ENCODE results near the gene UBAP1. TPM values are rescaled to one million over a fixed set of nuclear protein-coding genes. Genes with fewer than 3 reads are reported as not detected.
"Not testable (repeated sequence)": the region's sequence is repeated elsewhere in the genome, so short reads cannot be mapped to it uniquely, and the experiment has no call there.

UBAP1 gene
- total RNA-seq, 4 donors from 2014 or later, result 35.8 to 63.4 (median 55.1) TPM

DNA sequence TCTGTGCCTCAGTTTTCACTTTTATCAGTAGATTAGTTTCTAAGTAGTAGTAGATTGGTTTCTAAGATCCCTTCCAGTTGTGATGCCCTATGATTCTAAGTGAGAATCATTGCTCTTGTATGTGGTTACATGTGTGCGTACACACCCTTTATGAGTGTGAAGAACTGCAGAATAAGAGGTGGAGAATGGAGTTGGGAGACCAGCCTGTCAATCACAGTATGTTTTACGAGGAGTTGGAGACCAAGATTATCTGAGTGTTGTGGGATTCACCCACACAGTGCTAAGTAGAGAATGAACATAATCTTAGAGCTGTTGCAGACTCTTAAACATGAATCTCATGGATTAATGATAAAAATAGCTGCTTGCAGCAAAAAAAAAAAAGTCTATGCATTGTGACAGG is 112.6 kb downstream of the UBAP1 start:
- Histone ChIP-seq H3K9me3 (no peaks in the 10 kb centered on the region), H3K27me3 (no peaks in the 10 kb centered on the region), H3K36me3 (no peaks in the 10 kb centered on the region), H3K4me1 (no peaks in the 10 kb centered on the region), H3K27ac (no peak overlapping the region), H3K4me3 (no peak overlapping the region)
- WGBS, 2 donors, result 92% methylated on average over 2 of the region's 2 CpGs
- TF ChIP-seq POLR2A (IDR thresholded peaks at IDR 0.05), result no peak
- TF ChIP-seq, protein P1, sequence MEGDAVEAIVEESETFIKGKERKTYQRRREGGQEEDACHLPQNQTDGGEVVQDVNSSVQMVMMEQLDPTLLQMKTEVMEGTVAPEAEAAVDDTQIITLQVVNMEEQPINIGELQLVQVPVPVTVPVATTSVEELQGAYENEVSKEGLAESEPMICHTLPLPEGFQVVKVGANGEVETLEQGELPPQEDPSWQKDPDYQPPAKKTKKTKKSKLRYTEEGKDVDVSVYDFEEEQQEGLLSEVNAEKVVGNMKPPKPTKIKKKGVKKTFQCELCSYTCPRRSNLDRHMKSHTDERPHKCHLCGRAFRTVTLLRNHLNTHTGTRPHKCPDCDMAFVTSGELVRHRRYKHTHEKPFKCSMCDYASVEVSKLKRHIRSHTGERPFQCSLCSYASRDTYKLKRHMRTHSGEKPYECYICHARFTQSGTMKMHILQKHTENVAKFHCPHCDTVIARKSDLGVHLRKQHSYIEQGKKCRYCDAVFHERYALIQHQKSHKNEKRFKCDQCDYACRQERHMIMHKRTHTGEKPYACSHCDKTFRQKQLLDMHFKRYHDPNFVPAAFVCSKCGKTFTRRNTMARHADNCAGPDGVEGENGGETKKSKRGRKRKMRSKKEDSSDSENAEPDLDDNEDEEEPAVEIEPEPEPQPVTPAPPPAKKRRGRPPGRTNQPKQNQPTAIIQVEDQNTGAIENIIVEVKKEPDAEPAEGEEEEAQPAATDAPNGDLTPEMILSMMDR (IDR thresholded peaks at IDR 0.05), result no peak
- no peak for DNase-seq
- intact Hi-C loops (cut with DNase I), result no loop called here

DNA sequence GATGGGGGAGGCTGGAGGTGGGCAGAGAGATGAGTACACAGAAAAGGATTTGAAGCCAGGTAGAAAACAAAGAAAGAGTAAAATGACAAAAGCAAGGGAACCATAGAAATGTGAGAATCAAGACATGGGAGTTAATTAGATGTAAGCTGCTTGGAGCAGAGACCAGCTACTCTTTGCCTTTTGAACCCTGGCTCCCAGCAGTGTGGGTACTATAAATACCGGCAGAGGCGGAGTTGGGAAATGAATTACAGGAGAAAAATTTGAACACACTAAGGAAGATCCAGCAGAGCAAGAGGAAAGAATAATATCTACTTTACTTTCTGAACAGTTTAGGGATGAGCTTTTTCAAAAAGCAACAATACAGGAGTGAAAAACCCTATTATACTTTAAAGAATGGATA is 113.7 kb downstream of the UBAP1 start:
- Histone ChIP-seq H3K4me1 (no peaks in the 10 kb centered on the region), H3K27me3 (no peaks in the 10 kb centered on the region), H3K36me3 (no peaks in the 10 kb centered on the region), H3K9me3 (no peaks in the 10 kb centered on the region), H3K27ac (no peak overlapping the region), H3K4me3 (no peak overlapping the region)
- 42 to 76% methylated on average over 2 of the region's 2 CpGs for WGBS, 2 donors
- DNase-seq, result no peak
- intact Hi-C loops (cut with DNase I), result no loop called here
- TF ChIP-seq POLR2A (IDR thresholded peaks at IDR 0.05), result no peak
- TF ChIP-seq, protein P1 (IDR thresholded peaks at IDR 0.05), result no peak

GRCh38 chr9:34301064-34301463 is 122.2 kb downstream of the UBAP1 start:
- H3K27ac ChIP-seq; H3K4me3 ChIP-seq; H3K4me1 ChIP-seq; H3K9me3 ChIP-seq; H3K27me3 ChIP-seq; DNase-seq; H3K36me3 ChIP-seq; intact Hi-C loops (cut with DNase I): not testable (repeated sequence)
- 86 to 91% methylated on average over 7 of the region's 7 CpGs for WGBS, 2 donors

Small RNA genes within 50 kb of the gene (small RNA-seq; reads per million reads assigned to genes)
- 0 reads per million in 4 donors for gene AL353662.3
- 0 to 0.41 (median 0.33) reads per million in 4 donors for gene RNA5SP282
- 0 to 0.14 (median 0.04) reads per million in 4 donors for gene RNU2-50P

Other genes starting within 250 kb of the UBAP1 start
- gene UBAP2, start 130.2 kb upstream of the UBAP1 start, total RNA-seq, result 10 to 100 TPM; 14.5 to 27.8 (median 20.5) TPM
- 10 to 100 TPM; 26.5 to 40.9 (median 33.5) TPM for gene DCAF12, start 52.3 kb upstream of the UBAP1 start, total RNA-seq
- 1 to 10 TPM; 1.5 to 2.9 (median 1.6) TPM for gene KIF24, start 150.2 kb downstream of the UBAP1 start, total RNA-seq
- gene NUDT2, start 150.5 kb downstream of the UBAP1 start, total RNA-seq, result 10 to 100 TPM in 3 of 4 donors, 1 to 10 TPM in 1; 9.2 to 29.3 (median 17.8) TPM
- 1 to 10 TPM; 5.3 to 8.8 (median 5.4) TPM for gene MYORG, start 197.9 kb downstream of the UBAP1 start, total RNA-seq